ENCODE measurements around the gene CHST9.

- TF ChIP-seq CTCF (IDR thresholded peaks at IDR 0.05; ENCODE audit: poor library complexity, severe bottlenecking), result no peak
- no peak for TF ChIP-seq REST (IDR thresholded peaks at IDR 0.05; ENCODE audit: borderline replicate concordance)
Observed at GRCh38 chr18:27104743-27105142, 80.4 kb downstream of the CHST9 start.

Data from neural cell (in vitro differentiated cells).